ENCODE results near the gene FAM83F.

DNA sequence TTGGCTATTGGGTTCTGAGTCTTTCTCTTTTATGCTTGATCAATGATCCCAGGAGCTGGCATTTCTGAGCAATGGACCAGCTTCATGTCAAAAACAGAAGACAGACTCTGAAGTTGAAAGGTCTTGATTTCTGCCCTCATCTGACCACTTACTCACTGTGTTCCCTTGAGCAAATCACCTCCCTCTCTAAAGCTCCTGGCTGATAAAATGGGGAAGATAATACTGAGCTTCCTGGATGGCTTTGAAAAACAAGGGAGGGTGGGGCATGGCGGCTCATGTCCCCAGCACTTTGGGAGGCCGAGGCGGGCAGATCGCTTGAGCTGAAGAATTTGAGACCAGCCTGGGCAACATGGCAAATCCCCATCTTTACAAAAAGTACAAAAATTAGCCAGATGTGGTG is 6.4 kb downstream of the FAM83F start:
- TF ChIP-seq POLR2A (IDR thresholded peaks at IDR 0.05; ENCODE audit: low read length) (no peak), GATA1 (IDR thresholded peaks at IDR 0.05; ENCODE audit: low read depth, low read length) (no peak)
